H9 (cell line): Measurements from ENCODE around the gene RGS6. TPM values are rescaled to one million over a fixed set of nuclear protein-coding genes. Genes with fewer than 3 reads are reported as not detected.
A peak's percentile ranks its signal among the peaks of the same experiment; 100 is the strongest.

Source experiments
- DNase-seq: peaks from one replicate; pipeline ENCODE4 v3.0.0-alpha.2; 2017
- H2AFZ ChIP-seq: one replicate; pipeline ENCODE4 v1.6.1; 2013; ENCODE audit warnings: mild to moderate bottlenecking, low read length, control low read depth, moderate library complexity
- H2AK5ac ChIP-seq: 2 replicates; pipeline ENCODE4 v1.6.1; 2013; ENCODE audit warnings: low read length, control low read depth, mixed read lengths; ENCODE audit not compliant: insufficient read length
- H2BK120ac ChIP-seq: one replicate; pipeline ENCODE4 v1.6.1; 2013; ENCODE audit warnings: low read depth, mild to moderate bottlenecking, low read length, control low read depth, inconsistent platforms; ENCODE audit not compliant: poor library complexity, severe bottlenecking
- H2BK12ac ChIP-seq: 2 replicates; pipeline ENCODE4 v1.6.1; 2013; ENCODE audit warnings: low read length, control low read depth, mixed read lengths, low read depth; ENCODE audit not compliant: insufficient read length
- H2BK15ac ChIP-seq: 2 replicates; pipeline ENCODE4 v1.6.1; 2013; ENCODE audit warnings: low read depth, low read length, control low read depth
- H2BK20ac ChIP-seq: one replicate; pipeline ENCODE4 v1.6.1; 2013; ENCODE audit warnings: low read depth, mild to moderate bottlenecking, low read length, control low read depth, inconsistent platforms; ENCODE audit not compliant: poor library complexity, severe bottlenecking
- H2BK5ac ChIP-seq: 2 replicates; pipeline ENCODE4 v1.6.1; 2013; ENCODE audit warnings: low read length, control low read depth, mixed read lengths; ENCODE audit not compliant: insufficient read length
- H3K14ac ChIP-seq: 2 replicates; pipeline ENCODE4 v1.6.1; 2013; ENCODE audit warnings: low read length, control low read depth; ENCODE audit not compliant: insufficient read depth
- H3K18ac ChIP-seq: 2 replicates; pipeline ENCODE4 v1.6.1; 2013; ENCODE audit warnings: low read depth, mild to moderate bottlenecking, mixed read lengths, low read length, control low read depth; ENCODE audit not compliant: insufficient read length
- H3K23ac ChIP-seq: 2 replicates; pipeline ENCODE4 v1.6.1; 2013; ENCODE audit warnings: low read length, control low read depth, mixed read lengths, low read depth; ENCODE audit not compliant: insufficient read length
- H3K23me2 ChIP-seq: 2 replicates; pipeline ENCODE4 v1.6.1; 2013; ENCODE audit warnings: low read depth, mild to moderate bottlenecking, mixed read lengths, low read length, control low read depth; ENCODE audit not compliant: insufficient read length, poor library complexity, severe bottlenecking
- H3K27ac ChIP-seq: 2 replicates; pipeline ENCODE4 v1.5.1; 2013; ENCODE audit warnings: low read length, control low read depth, mixed read lengths, low read depth; ENCODE audit not compliant: insufficient read length
- H3K27me3 ChIP-seq: 2 replicates; pipeline ENCODE4 v1.6.1; 2013; ENCODE audit warnings: low read length, control low read depth, inconsistent platforms; ENCODE audit not compliant: insufficient read depth
- H3K4ac ChIP-seq: 2 replicates; pipeline ENCODE4 v1.6.1; 2013; ENCODE audit warnings: low read depth, mild to moderate bottlenecking, control low read depth, inconsistent platforms, low read length, moderate library complexity
- H3K4me1 ChIP-seq: 2 replicates; pipeline ENCODE4 v1.6.1; 2013; ENCODE audit warnings: low read length, control low read depth, inconsistent platforms; ENCODE audit not compliant: insufficient read depth
- H3K4me2 ChIP-seq: 2 replicates; pipeline ENCODE4 v1.6.1; 2013; ENCODE audit warnings: low read length, control low read depth, mixed read lengths; ENCODE audit not compliant: insufficient read length, insufficient read depth
- H3K56ac ChIP-seq: 2 replicates; pipeline ENCODE4 v1.6.1; 2013; ENCODE audit warnings: low read depth, mild to moderate bottlenecking, mixed read lengths, low read length, control low read depth; ENCODE audit not compliant: insufficient read length
- H3K79me1 ChIP-seq: 2 replicates; pipeline ENCODE4 v1.6.1; 2013; ENCODE audit warnings: low read depth, mild to moderate bottlenecking, moderate library complexity, low read length, control low read depth, inconsistent platforms; ENCODE audit not compliant: insufficient read depth, poor library complexity, severe bottlenecking
- H3K79me2 ChIP-seq: 2 replicates; pipeline ENCODE4 v1.6.1; 2013; ENCODE audit warnings: low read length, control low read depth, inconsistent platforms; ENCODE audit not compliant: insufficient read depth
- H3K9ac ChIP-seq: 2 replicates; pipeline ENCODE4 v1.6.1; 2013; ENCODE audit warnings: low read length, control low read depth, mixed read lengths; ENCODE audit not compliant: insufficient read length; ENCODE audit errors: extremely low read depth
- H3K9me3 ChIP-seq: one replicate; pipeline ENCODE4 v1.6.1; 2013; ENCODE audit warnings: low read depth, low read length, inconsistent platforms; ENCODE audit not compliant: control insufficient read depth
- H3T11ph ChIP-seq: one replicate; pipeline ENCODE4 v1.6.1; 2013; ENCODE audit warnings: mild to moderate bottlenecking, low read length, control low read depth, inconsistent platforms
- H4K20me1 ChIP-seq: one replicate; pipeline ENCODE4 v1.6.1; 2013; ENCODE audit not compliant: control insufficient read depth, insufficient read length, insufficient read depth
- H4K5ac ChIP-seq: 2 replicates; pipeline ENCODE4 v1.6.1; 2013; ENCODE audit warnings: low read depth, mild to moderate bottlenecking, mixed read lengths, low read length, control low read depth; ENCODE audit not compliant: insufficient read length
- H4K8ac ChIP-seq: replicated peaks from 2 replicates; pipeline ENCODE4 v1.6.1; 2013; ENCODE audit warnings: low read length, control low read depth, mixed read lengths, low read depth; ENCODE audit not compliant: insufficient read length
- H4K91ac ChIP-seq: 2 replicates; pipeline ENCODE4 v1.6.1; 2013; ENCODE audit warnings: low read depth, mild to moderate bottlenecking, moderate library complexity, mixed read lengths, low read length, control low read depth; ENCODE audit not compliant: insufficient read length
- H3K27ac Mint-ChIP-seq, 3 experiments: 2 replicates in 2 of 3; 3 replicates in 1 of 3; pipeline ENCODE4 v1.8.0; 2020 to 2021; ENCODE audit warnings: mixed read lengths in 3 of 3, mild to moderate bottlenecking in 1 of 3, moderate library complexity in 1 of 3
- H3K27me3 Mint-ChIP-seq: 2 replicates; pipeline ENCODE4 v1.8.0; 2021; ENCODE audit warnings: low read depth, mild to moderate bottlenecking, moderate library complexity, mixed read lengths
- H3K36me3 Mint-ChIP-seq, 3 experiments: 2 replicates in 2 of 3; 3 replicates in 1 of 3; pipeline ENCODE4 v1.8.0; 2020 to 2021; ENCODE audit warnings: low read depth in 3 of 3, mixed read lengths in 3 of 3; ENCODE audit not compliant: insufficient read depth in 1 of 3
- H3K4me1 Mint-ChIP-seq, 2 experiments: 2 replicates each; pipeline ENCODE4 v1.8.0; 2020; ENCODE audit warnings: mixed read lengths in 2 of 2
- H3K4me3 Mint-ChIP-seq, 2 experiments: 2 replicates in 1 of 2; 3 replicates in 1 of 2; pipeline ENCODE4 v1.8.0; 2020 to 2021; ENCODE audit warnings: mild to moderate bottlenecking in 2 of 2, mixed read lengths in 2 of 2, moderate library complexity in 1 of 2
- H3K9me3 Mint-ChIP-seq, 2 experiments: 2 replicates in 1 of 2; 3 replicates in 1 of 2; pipeline ENCODE4 v1.8.0; 2020; ENCODE audit warnings: mild to moderate bottlenecking in 2 of 2, mixed read lengths in 2 of 2, moderate library complexity in 1 of 2
- CTCF ChIP-seq: fragments of 200-600 bp; sonication (generic); conservative IDR thresholded peaks from 3 replicates; pipeline ENCODE4 v1.8.0; 2021; ENCODE audit warnings: antibody characterized with exemption, mild to moderate bottlenecking
- WGBS: extraction: QIAGEN DNeasy Blood & Tissue Kit; methylation state at CpG from one replicate; pipeline ENCODE4 v1.1.7; 2013; ENCODE audit warnings: missing lambda C conversion rate, low lambda C conversion rate, mixed read lengths; ENCODE audit not compliant: insufficient read length; ENCODE audit errors: extremely low coverage; 5-methylcytosine and 5-hydroxymethylcytosine counted together
- total RNA-seq: library from RNA; stranded (reverse); gene quantifications from 2 replicates; pipeline ENCODE4 v1.2.1, GENCODE V29; 2021

RGS6 gene
- total RNA-seq, 1 experiment from 2014 or later: 3.0 TPM

DNA sequence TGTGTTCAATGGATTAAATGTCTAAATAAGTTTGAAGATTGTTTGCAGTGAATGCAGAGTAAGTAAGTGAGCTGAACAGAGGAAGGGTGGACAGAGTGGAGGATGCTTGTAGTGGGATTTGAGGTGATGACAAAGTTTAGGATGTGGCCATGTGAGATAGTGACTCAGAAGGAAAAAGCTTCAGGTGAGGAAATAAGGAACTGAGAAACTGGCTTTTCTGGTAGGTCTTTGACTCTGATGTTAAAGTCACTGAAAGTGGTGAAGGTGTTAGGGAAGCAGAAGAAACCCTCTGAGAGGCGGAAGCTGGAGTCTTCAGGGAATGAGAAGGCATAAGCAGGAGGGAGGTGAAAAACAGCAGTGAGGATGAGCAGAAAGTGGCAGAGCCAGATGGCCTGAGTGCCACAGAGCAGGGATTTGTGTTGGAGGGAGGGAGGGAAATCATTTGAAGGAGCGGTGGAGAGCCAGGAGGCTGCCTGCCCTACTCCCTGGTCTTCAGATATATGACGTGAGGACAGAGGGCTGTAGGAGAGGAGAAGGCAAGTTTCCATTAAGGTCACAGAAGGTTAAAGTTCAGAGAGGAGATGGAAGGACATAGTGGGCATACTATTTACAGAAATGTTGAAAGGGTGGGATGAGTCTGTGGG is 24.8 kb downstream of the RGS6 start:
- no peaks in the 10 kb centered on the region for H3K27me3 ChIP-seq
- 0 out of 7 replicates have a peak overlapping the region, but pooled peaks of 1 of the 3 experiments have one; percentile 23 for H3K27ac Mint-ChIP-seq
- H2BK15ac ChIP-seq: no peak overlapping the region
- no peak overlapping the region for H2AK5ac ChIP-seq
- no peak overlapping the region for H3K23ac ChIP-seq
- no peaks in the 10 kb centered on the region for H3K9me3 ChIP-seq
- no peak overlapping the region for H3K9ac ChIP-seq
- H3K4me1 Mint-ChIP-seq: peaks cover 5% of the 10 kb centered on the region in 2 experiments
- no peaks in the 10 kb centered on the region for H3K79me2 ChIP-seq
- no peaks in the 10 kb centered on the region for H4K20me1 ChIP-seq
- no peak overlapping the region for H3K14ac ChIP-seq
- no peak for DNase-seq
- no peak overlapping the region for H2AFZ ChIP-seq
- no peak overlapping the region for H2BK5ac ChIP-seq
- H3K4me1 ChIP-seq: no peaks in the 10 kb centered on the region
- H4K5ac ChIP-seq: no peak overlapping the region
- no peak overlapping the region for H3K18ac ChIP-seq
- no peaks in the 10 kb centered on the region; a peak in 2 of 5 replicates for H3K9me3 Mint-ChIP-seq
- no peak overlapping the region for H3K27ac ChIP-seq
- TF ChIP-seq CTCF: no peak
- no peaks in the 10 kb centered on the region for H3K79me1 ChIP-seq
- no peak overlapping the region for H4K91ac ChIP-seq
- WGBS: no CpG with 5 or more reads among the region's 3 CpGs
- no peak overlapping the region for H2BK120ac ChIP-seq
- no peak overlapping the region for H4K8ac ChIP-seq
- no peak overlapping the region for H2BK20ac ChIP-seq
- no peaks in the 10 kb centered on the region; a peak in 1 of 7 replicates for H3K36me3 Mint-ChIP-seq
- H3K4ac ChIP-seq: no peak overlapping the region
- no peak overlapping the region for H3K4me2 ChIP-seq
- no peaks in the 10 kb centered on the region; the same call in none of the 2 replicates for H3K27me3 Mint-ChIP-seq
- H3K56ac ChIP-seq: no peak overlapping the region
- no peaks in the 10 kb centered on the region for H3K23me2 ChIP-seq
- H3T11ph ChIP-seq: no peak overlapping the region
- no peak overlapping the region for H3K4me3 Mint-ChIP-seq
- H2BK12ac ChIP-seq: no peak overlapping the region
